NCI-H1092 (cell line): ENCODE measurements around the gene CHAF1B.
"Not testable (repeated sequence)": the region's sequence is repeated elsewhere in the genome, so short reads cannot be mapped to it uniquely, and the experiment has no call there.

Experiments
- DNase-seq: peaks from one replicate; lab custom pipeline; 2025; lab: John Stamatoyannopoulos, UW

The CHAF1B gene

GRCh38 chr21:36388835-36389234, 3.6 kb downstream of the CHAF1B start:
- no peak for DNase-seq

- DNase-seq: not testable (repeated sequence)
Measured at GRCh38 chr21:36391649-36392048, 6.5 kb downstream of the CHAF1B start.

DNA sequence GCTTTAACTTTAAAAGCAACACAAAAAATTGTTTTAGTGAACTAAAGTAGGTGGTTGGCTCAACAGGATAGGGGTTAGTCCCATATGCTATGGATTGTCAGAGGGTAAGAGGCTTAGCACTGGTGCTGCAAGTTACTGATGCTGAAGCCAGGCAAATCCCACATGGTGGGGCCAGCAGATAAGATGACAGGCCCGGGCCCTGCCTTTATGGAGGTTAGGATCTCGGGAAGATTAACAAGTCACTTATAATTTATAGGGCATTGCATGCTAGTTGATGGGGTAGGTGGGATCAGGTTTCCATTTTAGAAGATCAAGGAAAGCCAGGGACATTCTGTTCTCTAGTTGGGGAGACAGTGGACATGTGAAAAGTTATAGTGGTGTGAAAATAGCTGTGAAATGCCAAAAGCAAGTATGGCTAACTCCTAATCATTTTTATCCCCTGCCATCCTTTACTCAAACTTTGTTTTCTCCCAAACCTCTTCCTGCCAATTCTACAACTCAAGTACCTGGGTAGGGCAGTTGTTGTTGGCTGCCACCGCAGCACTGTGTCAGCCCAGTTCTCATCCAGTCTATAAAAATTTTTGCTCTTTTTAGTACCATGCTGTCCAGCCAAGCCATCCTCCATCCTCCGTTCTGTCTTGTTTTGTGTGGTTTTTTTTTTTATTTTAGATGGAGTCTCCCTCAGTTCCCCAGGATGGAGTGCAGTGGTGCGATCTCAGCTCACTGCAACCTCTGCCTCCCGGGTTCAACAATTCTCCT, 10.3 kb downstream of the CHAF1B start:
- DNase-seq: no peak

DNA sequence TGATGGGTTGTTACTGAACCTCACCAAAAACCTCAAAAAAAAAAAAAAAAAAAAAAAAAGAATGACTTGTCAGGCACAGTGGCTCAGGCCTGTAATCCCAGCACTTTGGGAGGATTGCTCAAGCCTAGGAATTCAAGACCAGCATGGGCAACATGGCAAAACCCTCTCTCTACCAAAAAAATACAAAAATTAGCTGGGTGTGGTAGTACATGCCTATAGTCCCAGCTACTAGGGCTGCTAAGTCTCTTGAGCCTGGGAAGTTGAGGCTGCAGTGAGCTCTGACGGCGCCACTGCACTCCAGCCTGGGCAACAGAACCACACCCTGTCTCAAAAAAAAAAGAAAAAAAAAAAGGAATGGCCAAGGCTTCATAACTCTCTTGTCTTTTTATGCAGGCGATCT, 11.1 kb downstream of the CHAF1B start:
- no peak for DNase-seq

GRCh38 chr21:36396971-36397370, 11.8 kb downstream of the CHAF1B start:
- DNase-seq: no peak

DNA sequence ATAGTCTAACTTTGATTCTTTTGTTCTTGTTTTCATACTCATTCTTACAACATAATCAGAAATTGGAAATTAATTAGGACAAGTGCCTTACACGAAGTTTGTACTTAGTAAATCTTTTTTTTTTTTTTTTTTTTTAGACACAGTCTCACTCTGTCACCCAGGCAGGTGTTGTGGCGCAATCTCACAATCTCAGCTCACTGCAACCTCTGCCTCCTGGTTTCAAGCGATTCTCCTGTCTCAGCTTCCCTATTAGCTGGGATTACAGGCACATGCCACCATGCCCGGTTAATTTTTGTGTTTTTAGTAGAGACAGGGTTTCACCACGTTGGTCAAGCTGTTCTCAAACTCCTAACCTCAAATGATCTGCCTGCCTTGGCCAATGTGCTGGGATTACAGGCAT, 12.4 kb downstream of the CHAF1B start:
- no peak for DNase-seq

DNA sequence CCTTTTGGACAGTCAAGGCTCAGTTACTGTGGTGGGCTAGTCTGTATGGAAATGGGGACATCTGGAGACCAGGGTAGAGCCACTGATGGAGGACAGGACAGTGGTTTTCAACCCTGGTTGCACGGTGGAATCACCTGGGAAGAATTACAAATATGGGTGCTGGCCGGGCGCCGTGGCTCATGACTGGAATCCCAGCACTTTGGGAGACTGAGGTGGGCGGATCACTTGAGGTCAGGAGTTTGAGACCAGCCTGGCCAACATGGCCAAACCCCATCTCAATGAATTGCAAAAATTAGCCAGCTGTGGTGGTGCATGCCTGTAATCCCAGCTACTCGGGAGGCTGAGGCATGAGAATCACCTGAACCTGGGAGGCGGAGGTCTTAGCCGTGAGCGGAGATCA, 14.5 kb downstream of the CHAF1B start:
- not testable (repeated sequence) for DNase-seq

DNA sequence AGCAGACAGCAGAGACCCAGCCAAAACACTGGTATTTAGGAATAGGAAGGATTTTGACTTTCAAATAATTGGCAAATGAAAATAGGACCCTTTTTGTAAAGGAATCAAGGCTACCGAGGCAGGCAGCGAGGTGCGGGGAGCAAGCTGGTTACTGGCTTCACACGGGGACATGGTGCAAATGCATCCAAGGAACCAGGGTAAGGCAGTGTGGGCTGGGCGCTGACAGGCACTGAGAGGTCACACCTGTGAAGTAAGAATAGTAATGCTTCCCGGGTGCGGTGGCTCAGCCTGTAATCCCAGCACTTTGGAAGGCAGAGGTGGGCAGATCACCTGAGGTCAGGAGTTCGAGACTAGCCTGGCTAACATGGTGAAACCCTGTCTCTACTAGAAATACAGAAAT, 15.5 kb downstream of the CHAF1B start:
- DNase-seq: no peak

DNA sequence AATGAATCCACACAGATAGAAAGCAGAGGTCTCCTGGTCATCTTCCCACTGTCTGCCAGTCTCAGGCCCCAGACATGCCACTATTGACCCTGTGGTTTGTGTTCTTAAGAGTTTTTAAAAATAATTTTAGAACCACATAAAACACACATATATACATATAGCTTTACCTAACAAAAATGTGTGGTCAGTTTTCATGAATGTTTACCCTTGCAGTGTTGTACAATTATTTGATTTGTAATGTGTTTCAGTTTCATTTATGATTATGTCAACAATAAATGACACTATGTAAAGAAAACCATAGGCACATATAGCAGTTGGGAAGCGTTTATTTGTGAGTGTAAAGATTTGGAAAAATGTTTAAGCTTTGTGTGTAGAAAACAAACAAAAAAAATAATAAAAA, 17.1 kb downstream of the CHAF1B start:
- no peak for DNase-seq

GRCh38 chr21:36403713-36404112, 18.5 kb downstream of the CHAF1B start:
- no peak for DNase-seq

- no peak for DNase-seq
Measured at GRCh38 chr21:36408568-36408967, 23.4 kb downstream of the CHAF1B start.

DNA sequence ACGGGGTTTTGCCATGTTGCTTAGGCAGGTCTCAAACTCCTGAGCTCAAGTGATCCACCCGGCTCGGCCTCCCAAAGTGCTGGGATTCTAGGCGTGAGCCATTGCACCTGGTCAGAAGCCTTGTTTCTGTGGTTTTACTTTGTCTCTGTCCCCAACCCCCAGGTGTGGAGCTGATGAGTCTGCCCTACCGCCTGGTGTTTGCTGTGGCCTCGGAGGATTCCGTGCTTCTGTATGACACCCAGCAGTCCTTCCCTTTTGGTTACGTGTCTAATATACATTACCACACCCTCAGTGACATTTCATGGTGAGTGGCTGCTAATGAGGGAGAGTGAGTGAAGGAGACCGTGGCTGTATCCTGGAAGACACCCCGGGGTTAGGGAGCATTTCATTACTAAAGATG, 26.1 kb downstream of the CHAF1B start:
- DNase-seq: no peak

DNA sequence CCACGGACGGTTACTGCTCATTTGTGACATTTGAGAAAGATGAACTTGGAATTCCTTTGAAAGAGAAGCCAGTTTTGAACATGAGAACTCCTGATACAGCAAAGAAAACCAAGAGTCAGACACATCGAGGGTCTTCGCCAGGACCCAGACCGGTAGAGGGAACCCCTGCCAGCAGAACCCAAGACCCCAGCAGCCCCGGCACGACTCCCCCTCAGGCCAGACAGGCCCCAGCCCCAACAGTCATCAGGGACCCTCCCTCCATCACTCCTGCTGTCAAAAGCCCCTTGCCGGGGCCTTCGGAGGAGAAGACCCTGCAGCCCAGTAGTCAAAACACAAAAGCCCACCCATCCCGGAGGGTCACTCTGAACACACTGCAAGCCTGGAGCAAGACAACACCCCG, 27.7 kb downstream of the CHAF1B start:
- no peak for DNase-seq

GRCh38 chr21:36415375-36415774, 30.2 kb downstream of the CHAF1B start:
- DNase-seq: no peak

DNA sequence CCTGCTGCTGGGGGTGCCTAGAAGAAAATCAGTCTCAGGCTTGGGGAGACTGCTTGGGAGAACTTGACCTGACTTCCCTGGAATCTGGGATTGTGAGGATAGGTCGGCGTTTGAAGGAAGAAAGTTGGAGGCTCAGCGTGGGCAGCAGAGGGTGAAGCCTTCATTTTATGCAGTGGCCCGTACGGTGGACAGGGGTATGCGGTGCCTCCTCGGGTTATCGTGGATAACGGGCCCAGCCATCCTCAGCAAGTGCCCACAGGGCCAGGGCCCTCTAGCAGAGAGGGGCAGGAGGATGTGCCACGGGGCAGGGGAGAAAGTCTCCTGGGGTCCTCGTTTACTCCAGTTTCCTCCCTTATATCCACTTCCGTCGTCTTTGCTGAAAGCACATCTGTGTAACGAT, 34.0 kb downstream of the CHAF1B start:
- no peak for DNase-seq

DNA sequence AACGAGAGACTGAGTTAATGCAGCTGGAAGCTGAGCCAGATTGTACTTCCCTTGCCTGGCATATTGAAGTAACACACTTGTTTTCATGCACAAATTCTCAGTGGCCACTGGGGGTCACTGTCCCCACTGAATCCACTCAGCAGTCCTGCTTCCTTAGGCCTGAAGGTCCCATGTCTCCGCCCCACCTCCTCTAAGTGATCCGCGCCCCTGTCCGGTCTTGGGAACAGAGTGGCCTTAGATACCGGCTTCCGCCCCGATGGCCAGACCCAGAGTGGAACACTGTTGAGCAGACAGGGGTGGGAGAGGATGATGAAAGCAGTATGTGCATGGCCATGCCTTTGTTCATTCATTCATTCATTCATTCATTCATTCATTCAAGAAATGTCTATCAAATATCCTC, 34.8 kb downstream of the CHAF1B start:
- DNase-seq: peak; percentile 50

GRCh38 chr21:36420571-36421339, 35.6 kb downstream of the CHAF1B start:
- no peak for DNase-seq

- no peak for DNase-seq
Measured at GRCh38 chr21:36422279-36423098, 37.3 kb downstream of the CHAF1B start.

GRCh38 chr21:36423771-36424433, 38.7 kb downstream of the CHAF1B start:
- DNase-seq: no peak

GRCh38 chr21:36424592-36424991, 39.4 kb downstream of the CHAF1B start:
- DNase-seq: no peak

DNA sequence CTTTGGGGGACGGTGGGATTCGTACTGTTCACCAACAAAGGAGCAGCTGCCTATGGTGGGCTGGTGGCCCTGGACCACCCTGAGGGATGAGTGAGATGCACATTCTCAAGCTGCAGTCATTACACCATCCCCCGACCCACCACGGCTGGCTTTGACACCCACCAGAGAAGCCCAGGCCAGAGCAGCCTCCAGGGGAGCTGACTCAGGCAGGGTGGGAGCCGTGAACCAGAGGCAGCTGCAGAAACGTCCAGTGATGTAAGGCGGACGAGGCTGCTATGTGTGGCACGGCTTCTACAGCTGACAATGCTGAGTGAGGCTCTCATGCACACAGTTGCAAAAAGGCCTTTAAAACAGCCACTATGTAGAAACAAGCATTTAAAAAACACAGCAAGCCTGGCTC, 40.1 kb downstream of the CHAF1B start:
- DNase-seq: no peak

DNA sequence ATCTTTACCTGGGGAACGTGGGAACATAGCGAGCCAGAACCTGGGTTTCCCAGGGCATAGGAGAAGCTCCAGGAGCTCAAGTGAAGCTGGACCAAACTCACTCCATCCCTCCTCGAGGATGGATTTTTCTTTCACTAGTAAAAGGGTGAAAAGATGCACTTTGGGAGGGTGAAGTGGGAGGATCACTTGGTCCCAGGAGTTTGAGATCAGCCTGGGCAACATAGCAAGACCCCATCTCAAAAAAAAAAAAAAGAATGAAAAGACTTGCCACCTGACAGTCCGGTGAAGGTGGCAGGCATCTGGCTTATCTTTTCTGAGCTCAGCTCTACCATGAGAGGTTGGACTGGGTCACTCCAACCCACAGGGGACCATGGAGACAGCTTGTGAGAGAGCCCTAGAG, 42.3 kb downstream of the CHAF1B start:
- no peak for DNase-seq
